ENCODE measurements around the gene MAP3K3.
"Not testable (repeated sequence)": the region's sequence is repeated elsewhere in the genome, so short reads cannot be mapped to it uniquely, and the experiment has no call there.

Gene MAP3K3

DNA sequence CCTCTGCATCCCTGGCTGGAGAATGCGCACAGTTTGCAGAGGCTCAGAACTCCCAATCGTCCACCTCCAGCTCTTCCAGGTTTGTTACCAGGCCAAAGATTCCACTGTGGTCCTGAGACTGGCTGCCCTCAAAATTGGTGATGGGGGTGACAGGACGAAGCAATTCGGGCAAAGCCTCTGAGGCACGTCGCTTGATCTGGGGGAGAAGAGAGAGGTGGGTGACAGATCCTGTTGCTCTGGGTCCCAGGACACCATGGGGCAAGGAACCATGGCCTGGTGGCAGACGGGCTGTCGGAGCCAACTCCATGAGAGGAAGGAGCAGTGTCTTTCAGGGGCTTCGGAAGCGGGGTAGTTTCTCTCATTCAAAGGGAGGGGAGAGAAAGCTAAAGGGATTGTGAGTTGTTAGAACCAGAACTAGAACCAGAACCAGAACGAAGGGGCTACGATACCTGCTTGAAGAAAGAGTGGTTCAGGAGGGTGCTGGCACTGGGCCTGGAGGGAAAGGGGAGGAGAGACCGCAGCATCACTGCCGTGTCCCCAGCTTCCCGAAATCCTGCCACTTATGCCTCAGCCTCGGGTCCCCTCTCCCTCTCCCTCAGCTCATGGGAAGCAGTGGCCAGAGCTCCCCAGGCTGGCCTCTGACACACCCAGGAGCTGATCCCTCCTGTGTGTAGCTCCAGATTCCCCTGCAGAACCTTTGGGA is 81.5 kb downstream of the MAP3K3 start:
- in situ Hi-C loops (cut with MboI; ENCODE audit: low sequenced_read_pairs): no loop called here

DNA sequence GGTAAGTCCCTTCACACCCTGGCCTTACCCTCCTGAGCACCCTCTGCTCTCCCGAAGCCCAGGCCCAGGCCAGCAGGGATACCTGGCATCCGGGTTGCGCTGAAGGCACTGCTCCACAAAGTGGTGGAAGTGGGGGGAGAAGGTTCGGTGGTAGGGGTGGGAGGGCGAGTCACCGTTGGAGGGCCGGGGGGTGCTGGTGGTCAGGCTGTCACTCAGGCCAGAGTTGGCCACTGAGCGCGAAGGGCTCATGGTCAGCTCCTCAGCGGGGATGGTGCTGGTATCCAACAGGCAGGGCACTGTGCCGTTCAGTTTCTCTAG is 82.0 kb downstream of the MAP3K3 start:
- in situ Hi-C loops (cut with MboI; ENCODE audit: low sequenced_read_pairs): no loop called here

DNA sequence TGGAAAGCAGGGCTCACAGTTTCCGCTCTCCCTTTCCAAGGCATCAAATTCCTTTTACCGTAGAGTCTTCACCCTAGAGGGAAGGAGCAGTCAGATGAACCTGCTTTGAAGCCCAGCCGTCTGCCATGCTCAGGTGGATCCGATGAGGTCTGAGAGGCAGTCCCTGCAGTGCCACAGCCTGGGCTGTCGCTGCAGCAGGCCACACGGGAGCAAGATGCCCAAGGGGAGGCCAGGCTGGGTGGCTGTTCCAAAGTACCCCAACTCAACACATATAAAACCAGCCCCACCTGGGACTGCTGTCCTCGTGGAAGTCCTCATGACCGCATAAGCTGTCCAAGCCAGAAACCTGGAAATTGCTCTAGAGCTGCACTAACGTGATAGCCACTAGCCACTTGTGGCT is 82.6 kb downstream of the MAP3K3 start:
- in situ Hi-C loops (cut with MboI; ENCODE audit: low sequenced_read_pairs): no loop called here

DNA sequence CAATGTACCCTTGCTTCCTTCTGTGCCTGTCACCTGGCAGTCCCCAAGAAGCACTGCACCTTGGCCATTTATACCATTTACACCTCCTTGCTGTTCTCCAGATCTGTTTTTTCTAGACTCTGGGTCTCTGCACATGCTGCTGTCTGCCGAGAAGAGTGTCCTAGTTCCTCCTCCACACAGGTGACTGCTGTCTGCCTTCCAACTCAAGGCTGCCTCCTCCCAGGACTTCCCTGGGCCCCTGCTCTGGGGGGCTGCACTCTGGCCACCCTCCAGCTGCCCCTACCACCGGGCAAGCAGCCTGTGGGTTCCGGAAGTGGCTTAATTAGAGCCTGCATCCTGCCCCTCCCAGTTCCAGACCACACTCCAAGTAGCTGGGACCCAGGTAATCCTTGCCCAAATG is 83.4 kb downstream of the MAP3K3 start:
- in situ Hi-C loops (cut with MboI; ENCODE audit: low sequenced_read_pairs): no loop called here

GRCh38 chr17:63706336-63707082 is 84.3 kb downstream of the MAP3K3 start:
- in situ Hi-C loops (cut with MboI; ENCODE audit: low sequenced_read_pairs): no loop called here

- in situ Hi-C loops (cut with MboI; ENCODE audit: low sequenced_read_pairs): no loop called here
These were observed 84.9 kb downstream of the MAP3K3 start for GRCh38 chr17:63707151-63707550.

DNA sequence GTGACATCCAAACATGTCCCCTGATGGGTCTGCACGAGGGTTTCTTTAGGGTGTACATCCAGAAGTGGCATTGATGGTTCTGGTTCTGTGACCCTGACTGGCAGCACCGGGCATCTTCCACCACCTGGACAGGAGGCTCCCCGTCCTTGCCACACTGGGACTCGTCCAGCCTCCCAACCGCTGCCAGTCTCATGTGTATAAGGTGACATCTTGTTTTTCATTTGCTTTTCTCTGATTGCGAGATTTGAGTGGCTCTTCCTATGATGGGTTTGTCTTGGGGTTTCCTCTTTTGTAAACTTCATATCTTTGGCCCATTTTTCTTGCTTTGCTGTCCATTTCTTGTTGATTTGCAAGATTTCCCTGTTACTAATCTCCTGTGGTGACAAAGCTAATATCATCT is 86.9 kb downstream of the MAP3K3 start:
- in situ Hi-C loops (cut with MboI; ENCODE audit: low sequenced_read_pairs): no loop called here

DNA sequence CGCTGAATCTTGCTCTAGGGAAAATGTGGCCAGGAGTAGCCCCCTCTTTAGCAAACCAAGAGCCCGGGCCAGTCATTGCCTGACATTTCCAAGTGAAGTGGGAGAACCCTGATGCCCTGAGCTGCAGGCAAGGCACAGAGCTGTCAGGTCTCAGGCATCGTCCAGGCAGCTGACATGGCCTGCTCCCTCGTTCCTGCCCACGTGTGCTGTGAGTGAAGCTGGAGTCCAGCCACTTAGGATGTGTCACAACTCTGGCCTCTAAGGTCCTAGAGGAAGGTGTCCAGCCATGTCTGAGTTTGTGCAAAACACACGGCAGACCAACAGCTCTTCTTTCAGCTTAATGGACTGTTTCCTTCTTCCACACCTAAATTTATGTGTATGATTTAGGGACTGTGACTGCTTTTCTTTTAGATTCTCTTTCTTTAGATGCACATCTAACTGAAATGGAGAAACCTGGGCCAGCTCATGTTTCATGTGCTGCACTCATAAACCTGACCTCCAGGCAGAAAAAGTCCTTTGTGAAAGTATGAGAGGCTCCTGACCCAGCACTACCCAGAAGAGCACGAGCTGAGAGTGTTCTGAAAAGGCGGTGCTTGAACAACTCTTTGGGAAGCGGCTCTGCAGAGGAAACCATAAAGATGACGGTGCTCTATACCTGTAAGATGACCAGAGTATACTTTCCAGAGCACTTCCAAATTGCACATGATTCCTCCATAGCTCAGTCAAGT is 92.5 kb downstream of the MAP3K3 start:
- in situ Hi-C loops (cut with MboI; ENCODE audit: low sequenced_read_pairs): no loop called here

GRCh38 chr17:63716426-63716825 is 94.2 kb downstream of the MAP3K3 start:
- in situ Hi-C loops (cut with MboI; ENCODE audit: low sequenced_read_pairs): no loop called here

- in situ Hi-C loops (cut with MboI; ENCODE audit: low sequenced_read_pairs): no loop called here
These were observed 96.8 kb downstream of the MAP3K3 start for GRCh38 chr17:63718988-63719387.

DNA sequence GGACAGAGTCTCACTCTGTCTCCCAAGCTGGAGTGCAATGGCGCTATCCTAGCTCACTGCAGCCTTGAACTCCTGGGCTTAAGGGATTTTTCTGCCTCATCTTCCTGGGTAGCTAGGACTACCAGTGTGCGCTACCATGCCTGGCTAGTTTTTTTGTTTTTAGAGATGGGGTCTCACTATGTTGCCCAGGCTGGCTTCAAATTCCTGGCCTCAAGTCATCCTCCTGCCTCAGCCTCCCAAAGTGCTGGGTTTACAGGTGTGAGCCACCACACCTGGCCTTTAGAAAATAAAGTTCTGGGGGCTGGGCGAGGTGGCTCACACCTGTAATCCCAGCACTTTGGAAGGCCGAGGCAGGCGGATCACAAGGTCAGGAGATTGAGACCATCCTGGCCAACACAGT is 98.0 kb downstream of the MAP3K3 start:
- in situ Hi-C loops (cut with MboI; ENCODE audit: low sequenced_read_pairs): not testable (repeated sequence)

DNA sequence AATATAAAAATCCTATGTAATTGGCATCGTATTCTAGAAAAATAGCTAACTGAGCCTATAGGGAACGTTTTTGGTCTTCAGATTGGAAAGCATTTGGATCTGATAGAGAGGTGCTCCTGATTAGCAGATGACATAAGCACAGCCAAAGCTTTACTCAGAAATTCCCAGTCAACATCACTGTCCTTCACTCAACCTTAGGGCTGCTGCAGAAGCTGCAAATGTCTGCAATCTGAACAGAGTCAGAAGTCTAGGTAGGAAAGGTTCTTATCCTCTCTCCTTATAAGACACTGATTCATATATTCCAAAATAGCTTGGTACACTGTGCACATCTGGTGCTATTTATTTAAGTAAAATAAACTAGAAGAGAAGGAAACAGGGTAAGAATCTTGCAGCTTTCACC is 100.2 kb downstream of the MAP3K3 start:
- in situ Hi-C loops (cut with MboI; ENCODE audit: low sequenced_read_pairs): no loop called here

DNA sequence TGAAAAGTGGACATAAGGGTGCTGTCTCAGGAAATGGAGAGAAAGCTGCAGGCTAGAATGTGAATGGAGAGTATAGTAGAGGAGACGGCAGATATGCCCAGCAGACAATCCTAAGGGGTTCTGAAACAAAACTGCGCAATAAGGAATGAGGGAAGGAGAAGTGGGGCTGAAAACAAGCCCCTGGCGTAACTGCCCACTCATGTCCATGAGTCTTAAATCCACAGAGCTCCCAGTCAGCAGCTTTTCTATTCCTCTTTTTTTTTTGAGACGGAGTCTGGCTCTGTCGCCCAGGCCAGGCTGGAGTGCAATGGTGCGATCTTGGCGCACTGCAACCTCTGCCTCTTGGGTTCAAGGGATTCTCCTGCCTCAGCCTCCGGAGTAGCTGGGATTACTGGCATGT is 113.5 kb downstream of the MAP3K3 start:
- in situ Hi-C loops (cut with MboI; ENCODE audit: low sequenced_read_pairs): no loop called here

DNA sequence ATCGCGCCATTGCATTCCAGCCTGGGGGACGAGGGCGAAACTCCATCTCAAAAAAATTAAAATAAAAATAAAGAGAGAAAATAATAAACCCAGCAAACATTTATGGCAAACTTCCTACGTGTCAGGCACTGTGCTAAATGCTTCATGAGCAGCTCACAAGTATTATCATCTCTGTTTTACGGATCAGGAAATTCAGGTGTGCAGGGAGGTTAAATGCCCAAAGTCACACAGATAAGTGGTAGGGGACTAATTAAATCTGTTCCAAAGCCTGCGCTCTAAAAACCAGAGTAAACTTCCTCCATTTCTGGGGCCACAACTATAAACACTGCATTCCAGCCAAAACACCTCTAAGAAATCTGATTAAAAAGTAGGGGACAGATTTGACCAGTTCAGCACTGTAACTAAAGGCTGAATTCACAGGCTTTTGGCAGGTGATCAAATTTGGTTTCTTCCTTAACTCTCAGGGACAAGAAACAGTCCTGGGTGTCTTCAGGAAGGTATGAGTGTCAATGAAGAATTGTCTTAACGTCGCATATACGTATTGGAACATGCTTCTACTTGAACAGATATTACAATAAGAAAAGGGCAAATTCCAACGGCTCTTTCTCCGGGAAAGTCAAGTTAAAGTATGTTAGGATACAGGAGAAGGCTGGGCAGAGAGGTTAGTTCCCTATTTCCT is 118.4 kb downstream of the MAP3K3 start:
- in situ Hi-C loops (cut with MboI; ENCODE audit: low sequenced_read_pairs): no loop called here

DNA sequence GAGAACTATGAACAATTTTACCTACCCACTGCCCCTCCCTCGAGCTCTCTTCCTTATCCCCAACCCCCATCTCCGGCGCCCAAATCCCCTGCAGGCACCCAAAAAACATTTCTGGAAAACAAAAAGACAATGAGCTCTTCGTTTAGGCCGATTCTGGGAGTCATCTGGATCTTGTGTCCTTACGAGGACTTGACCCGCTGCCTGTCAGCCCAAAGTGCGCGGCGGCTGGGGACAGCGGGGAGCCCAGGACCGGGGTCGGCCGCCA is 118.9 kb downstream of the MAP3K3 start:
- in situ Hi-C loops (cut with MboI; ENCODE audit: low sequenced_read_pairs): no loop called here

- in situ Hi-C loops (cut with MboI; ENCODE audit: low sequenced_read_pairs): no loop called here
These were observed 119.4 kb downstream of the MAP3K3 start, which contains the start of gene STRADA for GRCh38 chr17:63741408-63742173. Gene STRADA (minus strand): TSS chr17:63741799. CDS start chr17:63728369, 13,430 bp downstream.

Data from hTERT RPE-1 (cell line).